Osteoblast (primary cell): ENCODE results near the gene ANK3. TPM values are rescaled to one million over a fixed set of nuclear protein-coding genes. Genes with fewer than 3 reads are reported as not detected.

Experiments used
- DNase-seq: peaks from one replicate; pipeline ENCODE4 v3.0.0; 2011; ENCODE audit warnings: low spot score, mixed read lengths; ENCODE audit not compliant: insufficient read length; ENCODE audit errors: missing footprints
- H2AFZ ChIP-seq: 2 replicates; pipeline ENCODE4 v1.6.0; 2011; ENCODE audit warnings: mild to moderate bottlenecking, low read length
- H3K27ac ChIP-seq: 2 replicates; pipeline ENCODE4 v1.5.1; 2011; ENCODE audit warnings: mild to moderate bottlenecking, low read depth, low read length, moderate library complexity
- H3K27me3 ChIP-seq: 2 replicates; pipeline ENCODE4 v1.6.0; 2012; ENCODE audit warnings: mild to moderate bottlenecking, control low read depth, inconsistent platforms, low read length, moderate library complexity; ENCODE audit not compliant: insufficient read depth
- H3K36me3 ChIP-seq: 2 replicates; pipeline ENCODE4 v1.5.1; 2011; ENCODE audit warnings: mild to moderate bottlenecking, low read length, control low read depth, moderate library complexity; ENCODE audit not compliant: insufficient read depth
- H3K4me1 ChIP-seq: 2 replicates; pipeline ENCODE4 v1.5.1; 2011; ENCODE audit warnings: mild to moderate bottlenecking, low read length, control low read depth, moderate library complexity; ENCODE audit not compliant: insufficient read depth
- H3K4me2 ChIP-seq: 2 replicates; pipeline ENCODE4 v1.6.0; 2011; ENCODE audit warnings: mild to moderate bottlenecking, low read length; ENCODE audit not compliant: insufficient read depth
- H3K4me3 ChIP-seq: fragments of 200-600 bp; sonication (generic); 3 replicates; pipeline ENCODE4 v1.5.1; 2012; ENCODE audit warnings: mild to moderate bottlenecking, low read length, inconsistent platforms; ENCODE audit not compliant: insufficient read depth
- H3K79me2 ChIP-seq: 2 replicates; pipeline ENCODE4 v1.6.0; 2012; ENCODE audit warnings: mild to moderate bottlenecking, low read length, control low read depth, inconsistent platforms; ENCODE audit not compliant: insufficient read depth
- H3K9me3 ChIP-seq: 2 replicates; pipeline ENCODE4 v1.5.1; 2011; ENCODE audit warnings: low read depth, low read length, control low read depth
- H4K20me1 ChIP-seq: 2 replicates; pipeline ENCODE4 v1.6.0; 2012; ENCODE audit warnings: mild to moderate bottlenecking, low read length, control low read depth; ENCODE audit not compliant: insufficient read depth
- CTCF ChIP-seq: IDR thresholded peaks from 2 replicates; pipeline ENCODE4 v1.5.1; 2011; ENCODE audit warnings: mild to moderate bottlenecking, low read depth, low read length, moderate library complexity; ENCODE audit errors: extremely low read depth
- total RNA-seq: library from RNA; depleted of rRNA; stranded (reverse); fragments of >200 nt; gene quantifications from 2 replicates; pipeline ENCODE4 v1.2.3, GENCODE V29; 2012

ANK3 gene
- total RNA-seq, 1 donor, result 44.5 TPM

- Histone ChIP-seq H3K27ac (no peak overlapping the region), H2AFZ (no peak overlapping the region), H3K4me1 (no peaks in the 10 kb centered on the region), H3K4me2 (no peak overlapping the region), H3K9me3 (no peaks in the 10 kb centered on the region), H3K27me3 (no peaks in the 10 kb centered on the region), H3K4me3 (no peak overlapping the region), H3K79me2 (no peaks in the 10 kb centered on the region), H4K20me1 (no peaks in the 10 kb centered on the region), H3K36me3 (no peaks in the 10 kb centered on the region)
- DNase-seq, result no peak
- TF ChIP-seq CTCF, result no peak
These were observed 234.4 kb downstream of the ANK3 start for GRCh38 chr10:60155099-60155877.

GRCh38 chr10:60149003-60149402, 240.7 kb downstream of the ANK3 start:
- no peak for TF ChIP-seq CTCF
- no peaks in the 10 kb centered on the region for H3K36me3 ChIP-seq
- no peak overlapping the region for H3K27ac ChIP-seq
- no peak overlapping the region for H3K4me2 ChIP-seq
- no peaks in the 10 kb centered on the region for H3K79me2 ChIP-seq
- no peaks in the 10 kb centered on the region for H3K9me3 ChIP-seq
- no peak overlapping the region for H2AFZ ChIP-seq
- no peak for DNase-seq
- H3K4me3 ChIP-seq, result no peak overlapping the region
- H3K27me3 ChIP-seq, result no peaks in the 10 kb centered on the region
- no peaks in the 10 kb centered on the region for H3K4me1 ChIP-seq
- H4K20me1 ChIP-seq, result no peaks in the 10 kb centered on the region

- Histone ChIP-seq H2AFZ (no peak overlapping the region), H3K36me3 (no peaks in the 10 kb centered on the region), H3K27me3 (no peaks in the 10 kb centered on the region), H3K4me2 (no peak overlapping the region), H3K79me2 (no peaks in the 10 kb centered on the region), H3K27ac (no peak overlapping the region), H4K20me1 (no peaks in the 10 kb centered on the region), H3K4me1 (no peaks in the 10 kb centered on the region), H3K4me3 (no peak overlapping the region), H3K9me3 (no peaks in the 10 kb centered on the region)
- TF ChIP-seq CTCF, result no peak
- peak; percentile 45 for DNase-seq
These were observed 241.3 kb downstream of the ANK3 start for GRCh38 chr10:60148266-60148840.

- no peaks in the 10 kb centered on the region for H4K20me1 ChIP-seq
- no peak for TF ChIP-seq CTCF
These were observed 242.0 kb downstream of the ANK3 start for GRCh38 chr10:60147576-60148265.

More at GRCh38 chr10:60147576-60148265, 242.0 kb downstream of the ANK3 start:
- H3K79me2 ChIP-seq, result no peaks in the 10 kb centered on the region
- H3K4me2 ChIP-seq, result no peak overlapping the region
- no peak for DNase-seq
- H3K36me3 ChIP-seq, result no peaks in the 10 kb centered on the region
- no peak overlapping the region for H3K4me3 ChIP-seq
- no peak overlapping the region for H2AFZ ChIP-seq
- no peak overlapping the region for H3K27ac ChIP-seq
- no peaks in the 10 kb centered on the region for H3K4me1 ChIP-seq
- no peaks in the 10 kb centered on the region for H3K9me3 ChIP-seq
- no peaks in the 10 kb centered on the region for H3K27me3 ChIP-seq
